Right atrium auricular region (tissue), 2 donors: ENCODE data around the gene TRAF3IP1. TPM values are rescaled to one million over a fixed set of nuclear protein-coding genes. Genes with fewer than 3 reads are reported as not detected.
A peak's percentile ranks its signal among the peaks of the same experiment; 100 is the strongest.

Experiments used
- DNase-seq: peaks from one replicate; pipeline ENCODE4 v3.0.0-alpha.2; 2019; ENCODE audit warnings: low spot score
- H3K27ac ChIP-seq, 2 donors: fragments of 200-600 bp; sonication (generic); 1 replicate in 1 of 2; 2 replicates in 1 of 2; pipeline ENCODE4 v1.5.1; 2016 to 2019
- H3K27me3 ChIP-seq, 2 donors: fragments of 200-600 bp; sonication (generic); one replicate each; pipeline versions ENCODE4 v1.5.1 to v1.6.0; 2017 to 2019
- H3K36me3 ChIP-seq: fragments of 200-600 bp; sonication (generic); one replicate; pipeline ENCODE4 v1.5.1; 2016
- H3K4me1 ChIP-seq, 2 donors: fragments of 200-600 bp; sonication (generic); one replicate each; pipeline versions ENCODE4 v1.5.1 to v1.6.0; 2017 to 2019
- H3K4me3 ChIP-seq, 2 donors: fragments of 200-600 bp; sonication (generic); 1 replicate in 1 of 2; 2 replicates in 1 of 2; pipeline ENCODE4 v1.5.1; 2017 to 2019; ENCODE audit warnings: mild to moderate bottlenecking in 1 of 2, moderate library complexity in 1 of 2
- H3K9me3 ChIP-seq, 2 donors: fragments of 200-600 bp; sonication (generic); one replicate each; pipeline ENCODE4 v1.5.1; 2019
- CTCF ChIP-seq, 2 donors: fragments of 200-600 bp; sonication (generic); IDR thresholded peaks; one replicate each; pipeline ENCODE4 v1.5.1; 2019; ENCODE audit warnings: antibody characterized with exemption in 2 of 2
- total RNA-seq, 2 donors: library from RNA; depleted of rRNA; stranded (reverse); fragments of >200 nt; gene quantifications; one replicate each; pipeline ENCODE4 v1.1.0, GENCODE V29; 2016

The TRAF3IP1 gene
- total RNA-seq, 2 donors from 2014 or later, result 5.0 to 5.8 TPM

GRCh38 chr2:238344517-238344916 is 24.2 kb downstream of the TRAF3IP1 start:
- Histone ChIP-seq H3K9me3 (no peaks in the 10 kb centered on the region), H3K36me3 (peaks cover 11% of the 10 kb centered on the region), H3K27ac (no peak overlapping the region), H3K4me1 (no peaks in the 10 kb centered on the region), H3K27me3 (no peaks in the 10 kb centered on the region), H3K4me3 (no peak overlapping the region)
- TF ChIP-seq CTCF (IDR thresholded peaks at IDR 0.05), result no peak
- DNase-seq, result no peak

GRCh38 chr2:238345297-238345968 is 25.1 kb downstream of the TRAF3IP1 start:
- H3K27ac ChIP-seq, result peak overlapping the region in 1 of 2 donors; percentile 38

GRCh38 chr2:238346544-238346943 is 26.2 kb downstream of the TRAF3IP1 start:
- Histone ChIP-seq H3K4me3 (no peak overlapping the region), H3K4me1 (no peaks in the 10 kb centered on the region), H3K36me3 (peaks cover 12% of the 10 kb centered on the region), H3K27me3 (no peaks in the 10 kb centered on the region), H3K27ac (no peak overlapping the region), H3K9me3 (no peaks in the 10 kb centered on the region)
- TF ChIP-seq CTCF (IDR thresholded peaks at IDR 0.05), result no peak
- DNase-seq, result no peak

More at GRCh38 chr2:238345297-238345968, 25.1 kb downstream of the TRAF3IP1 start:
- H3K27me3 ChIP-seq, result no peaks in the 10 kb centered on the region
- H3K4me3 ChIP-seq, result no peak overlapping the region
- no peaks in the 10 kb centered on the region for H3K4me1 ChIP-seq
- H3K9me3 ChIP-seq, result no peaks in the 10 kb centered on the region
- no peak for TF ChIP-seq CTCF (IDR thresholded peaks at IDR 0.05)
- no peak for DNase-seq
- peaks cover 12% of the 10 kb centered on the region for H3K36me3 ChIP-seq

DNA sequence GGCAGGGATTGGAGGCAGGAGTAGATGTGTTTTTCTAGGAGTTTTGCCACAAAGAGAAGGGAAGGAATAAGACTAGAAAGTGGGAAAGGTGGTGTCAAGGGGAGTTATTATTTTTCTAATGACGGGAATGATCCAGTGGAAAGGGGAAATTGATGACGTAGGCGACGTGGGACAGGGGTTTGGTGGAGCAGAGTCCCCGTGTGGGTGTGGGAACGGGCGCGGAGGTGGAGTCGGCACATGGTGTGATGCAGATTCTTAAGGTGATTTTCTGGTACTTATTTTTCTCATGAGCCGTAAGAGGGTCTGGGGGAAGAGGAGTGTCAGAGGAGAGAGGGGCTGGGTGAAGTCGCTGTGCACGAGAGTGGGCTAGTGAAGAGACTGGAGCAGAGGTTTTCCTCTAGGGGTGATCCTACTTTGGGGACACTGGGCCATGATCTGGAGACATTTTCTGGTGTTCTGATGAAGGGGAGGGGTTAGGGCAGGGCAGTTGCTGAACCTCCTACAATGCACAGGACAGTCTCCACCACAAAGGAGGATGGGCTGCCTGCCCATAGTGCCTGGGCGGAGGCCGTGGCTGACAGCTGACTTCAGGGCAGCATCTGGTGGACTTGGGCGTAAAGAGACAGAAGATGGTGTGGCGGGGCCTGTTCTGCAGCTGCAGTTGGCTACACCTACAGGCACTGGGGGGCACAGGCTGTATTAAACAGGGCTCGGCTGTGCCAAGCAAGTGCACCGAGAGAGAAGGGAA is 30.0 kb downstream of the TRAF3IP1 start:
- no peaks in the 10 kb centered on the region for H3K27me3 ChIP-seq
- no peak for DNase-seq
- peaks cover 23% of the 10 kb centered on the region for H3K36me3 ChIP-seq
- no peak for TF ChIP-seq CTCF (IDR thresholded peaks at IDR 0.05)
- no peak overlapping the region for H3K4me3 ChIP-seq
- H3K9me3 ChIP-seq, result no peaks in the 10 kb centered on the region
- H3K4me1 ChIP-seq, result no peaks in the 10 kb centered on the region
- no peak overlapping the region for H3K27ac ChIP-seq

DNA sequence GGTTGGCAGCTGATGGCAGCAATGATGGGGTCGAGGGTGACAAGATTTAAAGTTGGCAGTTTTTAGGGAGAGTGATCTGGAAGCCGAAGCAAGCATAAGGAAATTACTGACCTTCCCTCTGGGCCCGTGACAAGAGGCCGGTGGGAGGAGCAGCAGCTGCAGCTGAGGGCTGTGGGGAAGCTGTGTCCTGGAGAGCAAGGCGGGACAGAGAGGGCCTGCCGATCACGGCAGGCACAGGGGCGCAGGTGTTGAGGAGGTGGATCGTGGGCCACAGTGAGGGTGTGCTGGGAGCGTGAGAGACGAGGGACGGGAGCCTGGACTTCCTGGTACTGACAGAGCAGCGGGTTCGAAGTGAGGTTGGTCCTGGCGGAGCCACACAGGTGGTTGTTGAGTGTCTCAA is 31.0 kb downstream of the TRAF3IP1 start:
- TF ChIP-seq CTCF (IDR thresholded peaks at IDR 0.05), result no peak
- H3K9me3 ChIP-seq, result no peaks in the 10 kb centered on the region
- no peaks in the 10 kb centered on the region for H3K4me1 ChIP-seq
- no peak for DNase-seq
- no peak overlapping the region for H3K4me3 ChIP-seq
- no peaks in the 10 kb centered on the region for H3K27me3 ChIP-seq
- peaks cover 27% of the 10 kb centered on the region for H3K36me3 ChIP-seq
- no peak overlapping the region for H3K27ac ChIP-seq
